ENCODE data around the gene PLXNC1.

The PLXNC1 gene

GRCh38 chr12:94162108-94162507 lies 13.7 kb downstream of the PLXNC1 start:
- DNase-seq (ENCODE audit: low spot score): no peak

GRCh38 chr12:94163850-94164249 lies 15.5 kb downstream of the PLXNC1 start:
- DNase-seq (ENCODE audit: low spot score): no peak

- DNase-seq (ENCODE audit: low spot score): no peak
Observed at GRCh38 chr12:94165138-94165537, 16.8 kb downstream of the PLXNC1 start.

DNA sequence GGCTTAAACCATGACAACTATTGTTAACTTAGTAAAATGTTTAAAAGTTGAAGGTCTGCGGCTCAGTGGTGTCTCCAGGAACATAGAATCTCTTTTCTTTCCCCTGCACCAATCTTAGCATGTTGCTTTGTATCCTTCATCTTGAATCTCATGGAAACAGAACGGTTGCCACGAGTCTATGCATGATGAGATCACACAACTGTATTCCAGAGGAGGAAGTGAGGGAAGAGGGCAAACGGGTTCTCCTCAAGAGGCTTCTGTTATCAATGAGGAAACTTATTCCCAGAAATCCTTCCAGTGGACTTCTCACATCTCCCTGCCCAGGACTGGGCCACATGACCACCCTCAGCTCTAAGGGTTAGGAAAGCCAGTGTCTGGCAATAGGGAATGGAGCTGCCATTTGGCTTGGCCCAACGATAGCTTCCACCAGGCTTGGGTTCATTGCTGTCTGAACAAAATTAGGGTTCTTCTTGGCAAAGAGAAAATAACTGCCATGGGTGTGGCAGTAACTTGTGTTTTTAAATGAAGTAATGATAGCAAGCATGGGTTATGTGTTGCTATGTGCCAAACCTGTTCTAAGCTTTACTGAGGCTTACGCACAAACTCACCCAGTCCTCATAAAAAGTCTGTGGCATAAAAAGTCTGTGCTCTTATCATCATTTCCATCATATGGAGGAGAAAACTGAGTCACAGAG lies 17.4 kb downstream of the PLXNC1 start:
- DNase-seq (ENCODE audit: low spot score): no peak

GRCh38 chr12:94167071-94167755 lies 18.8 kb downstream of the PLXNC1 start:
- no peak for DNase-seq (ENCODE audit: low spot score)

DNA sequence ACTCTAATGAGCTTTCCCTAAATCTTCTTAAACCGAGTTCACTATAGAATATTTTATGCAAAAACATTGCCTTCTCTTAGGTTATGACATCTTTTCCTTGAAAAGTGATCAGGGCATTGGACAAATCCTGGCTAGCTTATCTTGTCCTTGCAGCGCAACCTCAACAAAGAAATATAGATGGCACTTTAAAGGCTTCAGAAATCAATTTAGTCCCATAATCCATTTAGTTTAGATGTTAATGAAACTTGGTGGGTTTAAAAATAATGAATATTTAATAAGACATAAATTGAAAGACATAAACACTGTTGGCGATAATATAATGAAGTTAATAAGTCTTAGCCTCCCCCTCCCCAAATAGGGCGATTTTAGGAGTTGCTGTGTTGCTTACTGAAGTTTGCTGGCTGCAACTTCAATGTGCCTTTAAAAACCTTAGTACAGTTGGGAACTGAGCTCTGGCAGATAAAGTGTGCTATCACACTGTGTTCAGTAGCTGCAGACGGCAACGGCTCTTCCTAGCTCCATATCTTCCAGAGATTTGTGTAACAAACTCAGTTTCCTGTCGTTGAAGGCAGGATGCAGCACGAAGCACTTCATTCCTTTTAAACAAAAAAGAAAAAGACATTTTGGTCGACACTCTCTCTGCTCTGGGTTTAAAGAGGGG lies 19.5 kb downstream of the PLXNC1 start:
- no peak for DNase-seq (ENCODE audit: low spot score)

GRCh38 chr12:94169495-94169894 lies 21.1 kb downstream of the PLXNC1 start:
- no peak for DNase-seq (ENCODE audit: low spot score)

DNA sequence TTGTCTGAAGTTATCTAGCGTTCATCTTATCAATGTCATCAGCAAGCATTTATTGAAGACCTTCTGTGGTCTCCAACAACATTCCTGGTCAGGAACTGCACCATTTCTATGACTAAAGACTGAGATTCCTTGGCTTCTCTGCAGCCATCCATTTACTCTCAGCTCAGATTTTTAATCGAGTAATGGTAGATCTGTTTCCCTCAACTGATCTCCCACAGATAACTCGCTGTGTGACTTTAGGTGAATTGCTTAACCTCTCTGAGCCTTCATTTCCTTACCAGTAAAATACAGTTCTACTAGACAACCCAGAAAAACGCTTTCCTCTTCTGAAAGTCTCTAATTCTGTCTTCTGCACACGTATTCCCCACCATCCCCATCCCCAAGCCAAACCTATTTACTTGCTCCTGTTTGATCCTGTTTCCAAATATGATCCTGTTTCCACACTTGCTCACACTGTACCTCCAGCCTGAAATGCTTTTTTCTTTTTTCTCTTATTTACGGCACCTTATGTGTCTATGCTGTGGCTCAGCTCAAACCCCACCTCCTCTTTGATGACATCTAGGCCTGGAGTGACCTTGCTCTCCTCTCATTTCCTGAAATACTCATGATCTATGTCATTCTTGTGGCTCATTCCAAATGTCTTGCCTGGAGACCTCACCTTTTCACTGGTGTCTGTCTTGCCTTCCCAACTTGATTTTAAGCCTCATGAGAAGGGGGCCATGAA lies 21.8 kb downstream of the PLXNC1 start:
- no peak for DNase-seq (ENCODE audit: low spot score)

- DNase-seq (ENCODE audit: low spot score): no peak
Observed at GRCh38 chr12:94170690-94171594, 22.6 kb downstream of the PLXNC1 start.

GRCh38 chr12:94171595-94171930 lies 23.2 kb downstream of the PLXNC1 start:
- no peak for DNase-seq (ENCODE audit: low spot score)

DNA sequence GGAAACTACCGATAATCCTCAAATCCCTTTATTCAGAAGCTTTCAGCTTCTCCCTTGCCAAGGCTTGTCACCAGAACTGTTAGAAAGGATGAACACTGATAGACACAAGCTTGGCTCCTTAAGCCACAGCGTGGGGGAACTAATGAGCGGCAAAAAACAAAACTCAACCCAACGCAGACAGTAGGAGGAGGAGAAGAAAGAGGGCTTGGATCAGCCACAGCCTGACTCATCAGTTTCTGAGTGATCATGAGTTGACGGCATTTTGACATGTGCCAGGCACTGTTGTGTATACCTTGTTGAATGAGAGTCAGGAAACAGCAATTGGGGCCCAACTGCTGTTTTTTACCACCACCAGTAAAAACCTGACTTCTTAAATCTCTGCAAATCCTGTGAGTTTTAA lies 23.7 kb downstream of the PLXNC1 start:
- DNase-seq (ENCODE audit: low spot score): no peak

- DNase-seq (ENCODE audit: low spot score): no peak
Observed at GRCh38 chr12:94172973-94173372, 24.6 kb downstream of the PLXNC1 start.

- no peak for DNase-seq (ENCODE audit: low spot score)
Observed at GRCh38 chr12:94173660-94174265, 25.4 kb downstream of the PLXNC1 start.

DNA sequence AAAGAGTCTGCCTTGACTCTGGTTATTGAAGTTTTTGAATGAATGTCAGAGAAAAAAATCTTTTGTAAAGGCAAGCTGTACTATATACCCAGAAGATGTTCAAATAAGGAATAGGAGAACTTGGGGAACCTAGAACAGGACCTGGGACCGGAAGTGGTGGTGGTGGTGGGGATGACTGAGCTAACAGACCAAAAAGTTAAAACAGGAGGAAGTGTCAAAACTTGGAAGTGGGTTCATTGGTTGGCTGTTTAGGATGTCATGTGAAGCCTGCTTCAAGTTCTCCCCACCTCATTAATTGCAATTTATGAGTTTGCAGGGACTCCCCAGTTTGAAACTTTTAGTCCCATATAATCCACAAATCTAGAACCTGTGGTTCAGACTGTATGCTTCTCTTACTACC lies 26.2 kb downstream of the PLXNC1 start:
- DNase-seq (ENCODE audit: low spot score): no peak

DNA sequence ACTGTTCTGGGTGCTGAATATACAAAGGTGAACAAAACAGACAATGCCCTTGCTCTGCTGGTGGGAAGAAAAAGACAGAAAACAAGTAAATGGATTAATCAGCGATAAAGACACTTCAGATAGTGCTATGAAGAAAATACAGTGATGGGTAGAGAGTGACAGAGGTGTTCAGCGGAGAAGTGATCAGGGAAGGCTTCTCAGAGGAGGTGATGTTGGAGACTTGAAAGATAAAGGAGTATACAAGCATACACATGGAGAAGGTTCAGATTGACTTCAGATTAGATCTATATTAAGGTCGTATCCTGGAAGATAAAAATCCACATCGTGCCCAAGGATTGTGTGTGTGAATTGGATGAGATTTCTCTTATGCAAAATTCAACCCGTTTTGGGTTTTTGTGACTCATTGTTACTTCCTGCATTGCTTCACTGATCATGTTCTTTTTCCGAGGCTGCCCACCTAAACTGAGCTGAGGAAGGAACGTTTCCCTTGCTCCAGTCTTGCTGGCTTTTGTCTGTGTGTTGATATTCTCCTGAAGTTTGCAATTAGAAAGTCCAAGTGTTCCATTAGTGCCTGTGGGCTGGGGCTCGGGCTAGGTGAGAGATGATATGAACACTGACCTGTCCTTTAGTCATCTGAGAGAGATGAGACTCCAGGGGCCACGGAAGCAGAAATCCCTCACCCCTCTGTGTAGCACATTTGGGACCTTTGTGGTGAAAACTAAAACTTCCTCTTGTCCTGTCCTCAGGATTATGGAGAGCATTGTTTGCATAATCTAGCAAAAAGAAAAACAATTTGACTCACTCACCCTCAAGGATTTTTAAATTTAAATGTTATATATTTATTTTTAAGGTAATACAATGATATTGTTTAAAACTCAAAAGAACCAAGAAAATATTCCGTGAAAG lies 27.6 kb downstream of the PLXNC1 start:
- no peak for DNase-seq (ENCODE audit: low spot score)

DNA sequence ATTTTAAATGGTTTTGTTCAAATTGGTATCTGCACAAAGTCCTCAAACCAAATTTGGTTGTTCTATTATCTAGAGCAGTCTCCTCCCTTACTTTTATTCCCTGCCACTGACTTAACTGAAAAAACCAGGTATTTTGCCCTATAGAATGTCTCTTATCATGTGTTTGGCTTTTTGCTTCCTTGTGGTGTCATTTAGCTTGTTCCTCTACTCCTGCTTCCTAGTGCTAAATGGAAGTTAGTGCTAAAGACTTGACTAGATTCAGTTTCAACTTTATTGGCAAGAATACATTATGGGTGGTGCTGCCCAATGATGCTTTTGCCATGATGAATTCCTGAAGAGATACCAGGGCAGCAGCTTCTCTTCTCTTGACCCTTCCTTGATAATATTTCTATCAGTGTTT lies 29.7 kb downstream of the PLXNC1 start:
- DNase-seq (ENCODE audit: low spot score): no peak

DNA sequence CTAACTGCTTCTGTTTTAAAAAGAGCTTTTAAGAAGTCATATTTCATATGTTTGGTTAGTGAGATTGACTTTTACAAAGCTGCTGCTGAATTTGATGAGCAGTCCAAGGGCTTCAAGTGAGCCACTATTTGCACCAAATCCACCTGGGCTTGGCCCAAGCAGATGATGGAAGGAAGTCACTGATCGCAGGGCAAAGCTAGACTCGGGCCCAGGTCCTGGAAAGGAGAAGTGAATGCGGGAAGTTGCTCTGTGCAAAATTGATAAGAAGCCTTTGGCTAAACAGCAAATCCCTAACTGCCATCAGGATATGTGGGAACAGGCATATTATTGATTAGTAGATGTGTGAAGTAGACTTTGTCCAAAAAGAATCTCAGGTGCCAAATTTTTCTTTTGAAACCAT lies 30.5 kb downstream of the PLXNC1 start:
- no peak for DNase-seq (ENCODE audit: low spot score)

DNA sequence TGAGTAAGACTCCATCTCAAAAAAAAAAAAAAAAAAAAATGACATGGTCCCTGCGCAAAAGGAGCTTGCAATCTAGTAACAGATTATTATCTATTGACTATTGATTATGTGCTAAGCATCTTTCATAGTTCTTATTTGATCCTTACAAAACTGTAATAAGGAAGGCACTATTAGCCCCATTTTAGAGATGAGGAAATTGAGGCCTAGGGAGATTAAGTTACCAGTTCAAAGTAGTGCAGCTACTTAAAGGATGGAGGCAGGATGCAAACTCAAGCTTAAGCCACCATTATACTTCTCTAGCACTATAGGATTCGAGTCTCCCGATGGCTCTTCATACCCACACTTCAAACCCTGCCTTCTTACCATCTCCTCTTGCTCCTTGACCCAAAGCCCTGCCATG lies 31.3 kb downstream of the PLXNC1 start:
- no peak for DNase-seq (ENCODE audit: low spot score)

DNA sequence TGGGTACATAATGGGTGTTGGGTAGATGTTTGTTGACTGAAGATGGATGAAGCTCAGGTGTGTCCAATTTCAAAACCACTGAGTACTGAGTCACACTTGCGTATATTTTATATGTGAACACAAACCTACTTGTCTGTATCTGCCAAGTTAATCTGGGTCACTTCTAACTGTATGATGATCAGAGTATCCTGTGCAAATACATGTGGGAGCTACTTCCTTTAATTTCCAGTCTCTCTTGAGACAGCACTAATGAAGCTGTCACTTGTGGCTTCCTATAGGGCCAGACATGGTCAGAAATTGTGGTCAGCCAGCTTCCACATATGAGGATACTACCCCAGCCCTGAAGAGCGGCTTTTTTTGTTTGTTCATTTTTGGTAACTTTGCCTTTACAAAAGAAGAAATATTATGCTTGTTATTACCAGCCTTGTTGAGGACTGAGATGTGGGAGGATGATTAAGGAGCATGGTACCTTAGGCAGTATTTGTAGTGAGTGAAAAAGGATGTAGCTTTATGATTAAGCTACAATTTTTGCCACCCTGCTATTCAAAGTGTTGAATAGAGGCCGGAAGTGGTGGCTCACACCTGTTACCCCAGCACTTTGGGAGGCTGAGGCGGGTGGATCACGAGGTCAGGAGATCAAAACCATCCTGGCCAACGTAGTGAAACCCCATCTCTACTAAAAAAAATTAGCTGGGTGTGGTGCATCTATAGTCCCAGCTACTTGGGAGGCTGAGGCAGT lies 32.4 kb downstream of the PLXNC1 start:
- DNase-seq (ENCODE audit: low spot score): peak; percentile 30

Measured in CD4-positive, alpha-beta T cell treated with Interleukin-15 for 4 hours (primary cell).